IMR-90 (cell line): ENCODE measurements around the gene SPINT1. TPM values are rescaled to one million over a fixed set of nuclear protein-coding genes. Genes with fewer than 3 reads are reported as not detected.

ENCODE experiments used
- ATAC-seq: fragments of 200-7000 bp; cut with Tn5 transposase; 2 replicates; pipeline ENCODE4 v1.9.1; 2020; ENCODE audit warnings: low read depth, mild to moderate bottlenecking, moderate library complexity
- BruUV-seq: library from RNA; stranded (reverse); fragments of 400-500 nt; replicated peaks from 2 replicates; lab custom pipeline; 2021; lab: Mats Ljungman, UMichigan
- CTCF ChIA-PET: fragments of 300-600 bp; formaldehyde crosslinking; extraction: SDS; loops from one replicate; lab custom pipeline; 2021; ENCODE audit warnings: antibody characterized with exemption; lab: Yijun Ruan, JAX
- POLR2A ChIA-PET: fragments of 300-600 bp; sonication (Branson Sonifier 250); formaldehyde crosslinking; loops from one replicate; lab custom pipeline; 2022; ENCODE audit warnings: antibody characterized with exemption; ENCODE audit not compliant: unreplicated experiment; lab: Charles Lee
- DNase-seq: peaks from one replicate; pipeline ENCODE4 v3.0.0; 2013
- H2AFZ ChIP-seq: replicated peaks from 2 replicates; pipeline ENCODE3; 2013; ENCODE audit warnings: low read length, mild to moderate bottlenecking; ENCODE audit not compliant: poor library complexity
- H2AK5ac ChIP-seq: 2 replicates; pipeline ENCODE4 v1.6.1; 2013; ENCODE audit warnings: low read depth, low read length, inconsistent platforms
- H2AK9ac ChIP-seq: replicated peaks from 2 replicates; pipeline ENCODE3; 2013; ENCODE audit warnings: mild to moderate bottlenecking, low read depth, low read length, moderate library complexity; ENCODE audit not compliant: poor library complexity
- H2BK120ac ChIP-seq: 2 replicates; pipeline ENCODE4 v1.6.1; 2013; ENCODE audit warnings: low read depth, low read length, inconsistent platforms
- H2BK15ac ChIP-seq: 3 replicates; pipeline ENCODE4 v1.6.1; 2013; ENCODE audit warnings: low read depth, low read length, inconsistent platforms
- H2BK20ac ChIP-seq: 2 replicates; pipeline ENCODE4 v1.6.1; 2013; ENCODE audit warnings: low read depth, mild to moderate bottlenecking, inconsistent platforms, low read length, moderate library complexity
- H2BK5ac ChIP-seq: 2 replicates; pipeline ENCODE4 v1.6.1; 2013; ENCODE audit warnings: mild to moderate bottlenecking, low read depth, low read length, inconsistent platforms; ENCODE audit not compliant: poor library complexity, severe bottlenecking
- H3K14ac ChIP-seq: replicated peaks from 2 replicates; pipeline ENCODE4 v1.6.1; 2013; ENCODE audit warnings: low read depth, low read length, inconsistent platforms
- H3K18ac ChIP-seq: 2 replicates; pipeline ENCODE4 v1.6.1; 2013; ENCODE audit warnings: low read depth, low read length, control low read depth
- H3K23ac ChIP-seq: 2 replicates; pipeline ENCODE4 v1.6.1; 2013; ENCODE audit warnings: low read depth, low read length, inconsistent platforms
- H3K27ac ChIP-seq: 2 replicates; pipeline ENCODE4 v1.5.1; 2013; ENCODE audit warnings: mild to moderate bottlenecking, control low read depth, low read length; ENCODE audit not compliant: insufficient read depth
- H3K27me3 ChIP-seq: 2 replicates; pipeline ENCODE4 v1.6.1; 2013; ENCODE audit warnings: low read length; ENCODE audit not compliant: control insufficient read depth, insufficient read depth
- H3K36me3 ChIP-seq: 2 replicates; pipeline ENCODE4 v1.6.1; 2013; ENCODE audit warnings: low read length, mixed read lengths; ENCODE audit not compliant: control insufficient read depth, insufficient read depth
- H3K4ac ChIP-seq: 2 replicates; pipeline ENCODE4 v1.6.1; 2013; ENCODE audit warnings: low read depth, low read length, inconsistent platforms
- H3K4me1 ChIP-seq: 2 replicates; pipeline ENCODE4 v1.6.1; 2013; ENCODE audit warnings: low read length, mixed read lengths; ENCODE audit not compliant: control insufficient read depth, insufficient read depth
- H3K4me2 ChIP-seq: 2 replicates; pipeline ENCODE4 v1.6.1; 2013; ENCODE audit warnings: low read depth, mild to moderate bottlenecking, control low read depth, low read length, moderate library complexity
- H3K4me3 ChIP-seq: 2 replicates; pipeline ENCODE4 v1.5.1; 2013; ENCODE audit warnings: low read depth, mild to moderate bottlenecking, control low read depth, low read length, moderate library complexity; ENCODE audit not compliant: insufficient read depth
- H3K56ac ChIP-seq: 2 replicates; pipeline ENCODE4 v1.6.1; 2013; ENCODE audit warnings: low read length, inconsistent platforms; ENCODE audit not compliant: insufficient read depth; ENCODE audit errors: extremely low read depth
- H3K79me1 ChIP-seq, 2 experiments: 2 replicates each; pipeline ENCODE4 v1.6.1; 2013; ENCODE audit warnings: low read length in 2 of 2, inconsistent platforms in 1 of 2, low read depth in 1 of 2
- H3K9ac ChIP-seq: 2 replicates; pipeline ENCODE4 v1.6.1; 2013; ENCODE audit warnings: low read depth, low read length, control low read depth
- H3K9me1 ChIP-seq: 2 replicates; pipeline ENCODE4 v1.6.1; 2013; ENCODE audit warnings: low read length, inconsistent platforms; ENCODE audit not compliant: insufficient read depth
- H3K9me3 ChIP-seq: 2 replicates; pipeline ENCODE4 v1.6.1; 2013; ENCODE audit warnings: low read length; ENCODE audit not compliant: control insufficient read depth, insufficient read depth
- H4K20me1 ChIP-seq: 2 replicates; pipeline ENCODE4 v1.6.1; 2013; ENCODE audit warnings: low read length, inconsistent platforms; ENCODE audit not compliant: insufficient read depth
- H4K5ac ChIP-seq: 2 replicates; pipeline ENCODE4 v1.6.1; 2013; ENCODE audit warnings: mild to moderate bottlenecking, low read depth, low read length, control low read depth
- H4K8ac ChIP-seq, 2 experiments: 2 replicates each; pipeline ENCODE4 v1.6.1; 2013; ENCODE audit warnings: low read depth in 2 of 2, low read length in 2 of 2, control low read depth in 1 of 2, inconsistent platforms in 1 of 2
- H4K91ac ChIP-seq: 2 replicates; pipeline ENCODE4 v1.6.1; 2013; ENCODE audit warnings: low read depth, low read length, inconsistent platforms; ENCODE audit not compliant: insufficient read depth
- BHLHE40 ChIP-seq: fragments of 150-350 bp; IDR thresholded peaks from 2 replicates; pipeline ENCODE4 v1.6.1; 2016; ENCODE audit warnings: mild to moderate bottlenecking, low read depth, low read length
- CEBPB ChIP-seq: IDR thresholded peaks from 2 replicates; pipeline ENCODE4 v1.6.1; 2012; ENCODE audit warnings: low read depth, low read length, improper control_type of control experiment
- CHD1 ChIP-seq: IDR thresholded peaks from 2 replicates; pipeline ENCODE4 v1.6.1; 2012; ENCODE audit warnings: low read depth, low read length, improper control_type of control experiment
- CTCF ChIP-seq: conservative IDR thresholded peaks from 2 replicates; pipeline ENCODE4 v1.5.1; 2012; ENCODE audit warnings: mild to moderate bottlenecking, low read depth, low read length, improper control_type of control experiment
- ELK1 ChIP-seq: fragments of 150-350 bp; IDR thresholded peaks from 2 replicates; pipeline ENCODE4 v1.6.1; 2016; ENCODE audit warnings: low read depth, mild to moderate bottlenecking, low read length, moderate library complexity, borderline replicate concordance
- FOS ChIP-seq: fragments of 150-350 bp; IDR thresholded peaks from 2 replicates; pipeline ENCODE4 v1.6.1; 2016; ENCODE audit warnings: low read depth, low read length
- MAZ ChIP-seq: IDR thresholded peaks from 2 replicates; pipeline ENCODE4 v1.6.1; 2012; ENCODE audit warnings: low read depth, mild to moderate bottlenecking, low read length, improper control_type of control experiment, moderate library complexity, borderline replicate concordance
- NFE2L2 ChIP-seq: fragments of 150-350 bp; IDR thresholded peaks from 2 replicates; pipeline ENCODE4 v1.6.1; 2016; ENCODE audit warnings: low read depth, mild to moderate bottlenecking, low read length
- POLR2A ChIP-seq: IDR thresholded peaks from 2 replicates; pipeline ENCODE4 v1.6.1; 2012; ENCODE audit warnings: mild to moderate bottlenecking, low read depth, low read length
- RAD21 ChIP-seq: IDR thresholded peaks from 2 replicates; pipeline ENCODE4 v1.6.1; 2012; ENCODE audit warnings: low read length, improper control_type of control experiment
- RCOR1 ChIP-seq: IDR thresholded peaks from 2 replicates; pipeline ENCODE4 v1.6.1; 2012; ENCODE audit warnings: mild to moderate bottlenecking, low read length, improper control_type of control experiment; ENCODE audit not compliant: insufficient replicate concordance
- RFX5 ChIP-seq: IDR thresholded peaks from 2 replicates; pipeline ENCODE4 v1.8.0; 2012; ENCODE audit warnings: low read depth, mild to moderate bottlenecking, low read length, moderate library complexity
- SMC3 ChIP-seq: fragments of 150-350 bp; IDR thresholded peaks from 2 replicates; pipeline ENCODE4 v1.6.1; 2016; ENCODE audit warnings: low read depth, mild to moderate bottlenecking, antibody characterized with exemption, low read length, moderate library complexity
- WGBS, 2 experiments: methylation state at CpG; one replicate each; pipeline versions ENCODE4 v1.1.5 to v1.1.7; 2013; ENCODE audit warnings: missing lambda C conversion rate in 2 of 2; ENCODE audit not compliant: insufficient read length in 1 of 2; ENCODE audit errors: extremely low coverage in 2 of 2; 5-methylcytosine and 5-hydroxymethylcytosine counted together
- dilution Hi-C: fragments of 300-500 bp; cut with HindIII; formaldehyde crosslinking; loops from one replicate; pipeline ENCODE4 v1.14.3; 2018; ENCODE audit warnings: low sequenced_read_pairs; ENCODE audit not compliant: unreplicated experiment
- in situ Hi-C: fragments of 300-500 bp; cut with MboI; formaldehyde crosslinking; loops from 3 replicates; pipeline ENCODE4 v1.14.3; 2019; ENCODE audit warnings: low sequenced_read_pairs, inconsistent platforms, mixed read lengths
- intact Hi-C: fragments of 100-400 bp; cut with micrococcal nuclease; formaldehyde crosslinking; loops from 2 replicates; pipeline ENCODE4 v1.10.0; 2022
- polyA plus RNA-seq, 3 experiments: library from polyadenylated mRNA; depleted of rRNA; stranded (reverse); fragments of >200 nt; gene quantifications; 2 replicates each; pipeline ENCODE4 v1.2.3, GENCODE V29; 2012; ENCODE audit warnings: low replicate concordance in 1 of 3
- total RNA-seq: library from RNA; depleted of rRNA; stranded (reverse); fragments of >200 nt; gene quantifications from 2 replicates; pipeline ENCODE4 v1.2.3, GENCODE V29; 2012

The SPINT1 gene
- total and polyA plus RNA-seq, 2 of the 4 experiments (the other 2 are of a cell fraction): 0.90 to 2.1 TPM

GRCh38 chr15:40858706-40859105 lies 14.9 kb downstream of the SPINT1 start (continued):
- TF ChIP-seq RFX5 (no peak), SMC3 (no peak), POLR2A (no peak), NFE2L2 (no peak), CHD1 (no peak), BHLHE40 (no peak), CEBPB (no peak)

- intact Hi-C loops (no loop called here), in situ Hi-C loops (loop anchor here (5.0 kb wide), 1 partner anchor 33 kb away; the partner anchor contains the start of gene VPS18), dilution Hi-C loops (no loop called here)
- DNase-seq (peak; percentile 68), ATAC-seq (peak; percentile 67)
- no peak overlapping the region for H2AK9ac ChIP-seq
- no peaks in the 10 kb centered on the region for H4K20me1 ChIP-seq
- no peak overlapping the region for H3K18ac ChIP-seq
- H3K4ac ChIP-seq: no peak overlapping the region
- H2AFZ ChIP-seq: peak overlapping the region; percentile 90
- H3K4me2 ChIP-seq: no peak overlapping the region
- H2BK5ac ChIP-seq: no peak overlapping the region
- 0 out of 2 replicates have a peak overlapping the region, but pooled peaks have one; percentile 3 for H2BK20ac ChIP-seq
- no peak overlapping the region for H3K9ac ChIP-seq
- H3K23ac ChIP-seq: no peak overlapping the region
- H3K27ac ChIP-seq: no peak overlapping the region
- BruUV-seq: no TSS peak
- H4K91ac ChIP-seq: no peak overlapping the region
- H3K14ac ChIP-seq: no peak overlapping the region
- CTCF ChIA-PET: interaction anchor here (0.5 to 5.0 kb wide), 10 partner anchors 10 to 166 kb away, joined by 3 to 44 read pairs (median 6); partner anchors contain the start of genes RHOV and VPS18
- no peak overlapping the region for H3K4me3 ChIP-seq
- H2BK15ac ChIP-seq: no peak overlapping the region
- no peak overlapping the region for H2BK120ac ChIP-seq
- H3K9me1 ChIP-seq: peaks cover 3% of the 10 kb centered on the region; the same call in 1 of the 2 replicates
- WGBS, 2 experiments: 37% methylated on average over 11 of the region's 18 CpGs; no CpG with 5 or more reads in 1 of the 2 experiments
- H2AK5ac ChIP-seq: no peak overlapping the region
- no peaks in the 10 kb centered on the region for H3K79me1 ChIP-seq
- no peaks in the 10 kb centered on the region for H3K4me1 ChIP-seq
- no peaks in the 10 kb centered on the region for H3K9me3 ChIP-seq
- H3K56ac ChIP-seq: no peak overlapping the region
- H4K8ac ChIP-seq: no peak overlapping the region
- peaks cover 12% of the 10 kb centered on the region for H3K27me3 ChIP-seq
- no peak overlapping the region for H4K5ac ChIP-seq
- POLR2A ChIA-PET: no interaction called here
- no peaks in the 10 kb centered on the region for H3K36me3 ChIP-seq
- TF ChIP-seq CEBPB (no peak), RCOR1 (no peak), CTCF (peak; percentile 73), POLR2A (no peak), ELK1 (no peak), MAZ (no peak; the same call in 1 of the 2 replicates), RAD21 (peak; percentile 57), FOS (no peak)
These were observed 15.5 kb downstream of the SPINT1 start for GRCh38 chr15:40859206-40859851.
